GM18502 (cell line): ENCODE data around the gene CPEB1.
"Not testable (repeated sequence)": the region's sequence is repeated elsewhere in the genome, so short reads cannot be mapped to it uniquely, and the experiment has no call there.

Source experiments
- ATAC-seq: cut with Tn5 transposase; IDR thresholded peaks from one replicate; pipeline ENCODE4 v1.9.1; 2021; ENCODE audit warnings: mild to moderate bottlenecking; ENCODE audit not compliant: unreplicated experiment, poor library complexity

The CPEB1 gene

GRCh38 chr15:82650046-82650670 is 3.0 kb upstream of the CPEB1 start:
- no peak for ATAC-seq

DNA sequence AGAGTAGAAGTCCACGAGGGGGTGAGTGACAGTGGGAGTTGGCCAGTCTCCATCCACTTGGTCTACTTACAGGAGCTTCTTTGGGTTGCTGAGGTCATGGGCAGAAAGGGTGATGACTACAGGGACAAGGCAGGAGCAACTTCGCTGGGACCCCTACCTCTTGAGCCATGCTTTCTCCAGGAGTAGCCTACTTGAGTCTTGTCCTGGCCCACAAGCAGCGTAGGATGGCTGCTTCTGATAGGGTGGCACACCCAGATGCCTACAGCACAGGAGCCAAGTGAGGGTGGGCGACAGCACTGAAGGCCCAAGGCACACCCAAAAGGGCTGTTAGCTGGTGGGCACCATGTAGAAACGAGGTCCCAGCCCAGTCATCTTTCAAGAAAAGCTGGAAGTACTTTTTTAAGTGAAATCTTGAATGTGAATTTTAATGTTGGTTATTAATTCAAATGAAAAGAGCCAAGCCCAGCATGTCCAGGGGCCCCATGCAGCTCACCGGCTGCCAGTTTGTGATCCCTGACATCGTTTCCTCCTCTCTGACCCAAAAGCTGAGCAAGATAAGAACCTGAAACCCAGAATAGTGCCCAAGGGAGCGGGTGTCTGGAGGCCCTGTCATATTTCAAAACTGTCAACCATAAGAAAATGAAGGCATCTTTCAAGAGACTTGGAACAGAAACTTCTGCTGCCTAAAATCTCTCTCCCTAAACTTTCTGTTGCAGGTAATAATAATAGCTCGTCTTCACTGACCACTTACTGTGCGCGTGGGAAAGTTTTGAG is 2.2 kb upstream of the CPEB1 start:
- no peak for ATAC-seq

DNA sequence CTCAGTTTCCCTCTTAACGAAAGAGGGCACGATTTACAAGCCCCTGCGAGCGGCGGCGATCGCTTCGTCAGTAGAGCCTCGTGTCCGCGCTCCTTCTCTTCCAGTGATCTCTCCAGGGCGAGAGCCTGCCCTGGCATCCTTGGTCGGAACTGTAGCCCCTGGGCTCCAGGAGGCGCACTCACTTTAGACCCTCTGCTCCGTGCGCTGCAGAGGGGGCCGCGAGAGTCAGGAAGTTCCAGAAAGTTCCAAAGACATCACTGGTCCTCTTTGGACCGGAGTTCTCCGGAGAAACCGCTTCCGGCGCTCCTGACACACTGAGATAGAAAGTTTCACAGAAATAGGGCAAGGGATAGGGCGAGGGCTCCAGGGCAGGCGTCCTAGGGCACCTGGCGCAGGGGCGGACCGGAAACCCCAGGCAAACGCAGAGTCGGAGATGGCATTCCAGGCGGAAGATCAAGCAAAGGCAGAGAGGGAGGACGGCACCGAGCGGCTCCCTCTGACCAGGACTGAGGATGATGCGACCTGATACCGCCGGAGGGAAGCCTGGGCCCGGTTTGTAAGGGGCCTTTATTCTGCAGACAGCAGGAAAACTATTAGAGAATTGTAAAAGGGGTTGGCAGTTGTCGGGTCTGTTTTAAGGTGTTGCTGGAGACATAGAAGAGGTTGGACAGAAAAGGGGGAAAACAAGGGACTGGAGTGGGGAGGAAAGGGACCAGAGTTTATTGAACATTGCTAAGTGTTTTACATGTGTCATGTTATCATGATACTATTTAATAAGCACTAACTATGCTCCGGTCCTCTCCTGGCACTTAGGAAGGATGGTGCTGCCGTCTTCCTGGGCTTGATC is 1.3 kb upstream of the CPEB1 start:
- no peak for ATAC-seq

- peak; percentile 69 for ATAC-seq
These were observed 683 bp upstream of the CPEB1 start for GRCh38 chr15:82647835-82648256.

DNA sequence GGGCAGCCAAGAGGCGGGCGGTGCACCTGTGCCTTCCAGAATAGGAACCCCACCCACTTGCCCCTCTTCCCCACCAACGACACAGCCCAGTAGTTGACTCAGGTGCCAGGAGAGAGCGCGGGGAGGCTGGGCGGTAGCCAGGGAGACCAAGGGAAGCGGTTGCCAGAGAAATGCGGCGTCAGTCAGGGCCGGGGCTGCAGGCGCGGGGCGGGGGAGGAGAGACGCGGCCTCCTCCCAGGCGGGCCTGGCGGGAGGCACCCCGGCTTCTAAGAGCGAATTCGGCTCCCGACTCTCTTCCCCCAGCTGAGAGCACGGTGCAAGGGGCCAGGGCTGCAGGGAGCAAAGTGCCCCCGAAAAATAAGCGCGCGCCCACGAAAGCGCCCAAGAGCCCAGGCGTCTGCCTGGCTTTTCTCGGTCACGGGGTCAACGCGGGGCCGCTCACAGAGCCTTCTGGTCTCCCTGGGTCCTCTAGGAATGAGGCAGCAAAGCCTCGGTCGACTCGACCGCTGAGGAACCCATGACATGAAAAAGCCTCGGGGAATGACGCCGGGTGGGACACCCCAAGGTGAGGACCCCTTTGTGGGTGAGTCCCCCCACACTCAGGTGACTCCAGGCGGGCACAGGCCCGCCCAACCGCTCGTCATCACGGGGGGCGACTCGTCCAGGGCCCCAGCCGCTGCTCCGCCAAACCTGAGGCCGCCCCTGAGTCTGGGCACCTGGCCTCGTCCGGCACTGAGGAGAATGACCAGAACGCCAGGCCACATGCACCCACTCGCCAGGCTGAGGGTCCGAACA is 716 bp downstream of the CPEB1 start:
- ATAC-seq = no peak

DNA sequence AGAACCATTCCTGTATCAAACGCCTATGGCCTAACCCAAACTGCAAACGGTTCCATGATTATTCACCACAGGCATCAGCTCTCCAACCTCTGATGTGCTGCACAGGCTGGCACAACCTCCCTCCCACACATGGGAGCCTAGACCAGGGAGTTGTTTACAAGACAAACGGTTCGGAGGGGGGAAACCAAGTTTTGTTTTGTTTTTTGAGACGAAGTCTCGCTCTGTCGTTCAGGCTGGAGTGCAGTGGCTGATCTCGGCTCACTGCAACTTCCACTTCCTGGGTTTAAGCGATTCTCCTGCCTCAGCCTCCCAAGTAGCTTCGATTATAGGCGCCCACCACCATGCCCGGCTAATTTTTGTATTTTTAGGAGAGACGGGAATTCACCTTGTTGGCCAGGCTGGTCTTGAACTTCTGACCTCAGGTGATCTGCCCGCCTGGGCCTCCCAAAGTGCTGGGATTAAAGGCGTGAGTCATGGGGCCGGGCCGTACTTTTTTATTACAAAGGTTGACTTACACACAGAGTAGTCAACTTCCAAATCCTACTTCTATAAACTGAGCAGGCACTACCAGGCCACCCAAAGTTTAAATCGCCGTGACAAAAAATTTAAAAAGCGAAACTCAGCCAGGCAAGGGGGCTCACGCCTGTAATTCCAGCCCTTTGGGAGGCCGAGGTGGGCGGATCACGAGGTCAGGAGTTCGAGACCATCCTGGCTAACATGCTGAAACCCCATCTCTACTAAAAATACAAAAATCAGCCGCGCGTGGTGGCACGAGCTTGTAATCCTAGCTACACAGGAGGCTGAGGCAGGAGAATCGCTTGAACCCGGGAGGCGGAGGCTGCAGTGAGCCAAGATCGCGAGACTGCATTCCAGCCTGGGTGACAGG is 2.0 kb downstream of the CPEB1 start:
- ATAC-seq = not testable (repeated sequence)

GRCh38 chr15:82643992-82644391 is 3.2 kb downstream of the CPEB1 start:
- ATAC-seq = no peak

GRCh38 chr15:82642656-82643055 is 4.5 kb downstream of the CPEB1 start:
- no peak for ATAC-seq

DNA sequence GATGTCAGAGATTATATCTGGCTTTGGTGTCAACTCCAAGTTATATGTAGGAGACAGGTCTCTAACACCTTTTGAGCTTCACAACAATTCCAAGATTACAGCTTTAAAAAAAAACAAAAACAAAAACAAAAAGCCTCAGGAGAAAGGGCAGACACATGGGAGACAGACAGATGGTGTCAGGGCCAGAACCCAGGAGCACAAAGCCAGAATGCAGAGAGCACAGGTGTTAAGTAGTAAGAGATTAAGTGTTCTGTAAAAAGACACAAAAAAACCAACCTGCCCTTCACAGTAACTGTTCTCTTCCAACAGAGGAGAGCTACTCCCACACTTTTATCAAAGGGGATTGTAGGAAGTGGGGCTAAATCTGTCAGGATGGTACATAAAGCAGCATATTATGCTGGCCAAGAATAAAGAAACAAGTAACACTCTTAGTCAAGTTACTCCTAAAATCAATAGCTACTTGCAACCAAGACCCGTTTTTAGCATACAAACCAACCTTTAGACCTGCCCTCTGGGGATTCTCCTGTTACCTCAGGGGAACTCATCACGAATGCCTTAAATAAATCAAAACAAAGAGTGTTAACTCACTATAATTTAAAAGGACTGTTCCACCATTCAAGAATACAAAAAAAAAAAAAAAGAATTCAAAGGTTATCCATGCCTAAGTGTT is 5.9 kb downstream of the CPEB1 start:
- no peak for ATAC-seq

GRCh38 chr15:82640672-82641071 is 6.5 kb downstream of the CPEB1 start:
- ATAC-seq = no peak

- ATAC-seq = no peak
These were observed 11.4 kb downstream of the CPEB1 start for GRCh38 chr15:82635798-82636197.

GRCh38 chr15:82630033-82630432 is 17.1 kb downstream of the CPEB1 start:
- no peak for ATAC-seq

- no peak for ATAC-seq
These were observed 22.0 kb downstream of the CPEB1 start for GRCh38 chr15:82625136-82625535.

- ATAC-seq = no peak
These were observed 22.7 kb downstream of the CPEB1 start for GRCh38 chr15:82624438-82624837.

- ATAC-seq = no peak
These were observed 23.2 kb downstream of the CPEB1 start for GRCh38 chr15:82624008-82624407.

DNA sequence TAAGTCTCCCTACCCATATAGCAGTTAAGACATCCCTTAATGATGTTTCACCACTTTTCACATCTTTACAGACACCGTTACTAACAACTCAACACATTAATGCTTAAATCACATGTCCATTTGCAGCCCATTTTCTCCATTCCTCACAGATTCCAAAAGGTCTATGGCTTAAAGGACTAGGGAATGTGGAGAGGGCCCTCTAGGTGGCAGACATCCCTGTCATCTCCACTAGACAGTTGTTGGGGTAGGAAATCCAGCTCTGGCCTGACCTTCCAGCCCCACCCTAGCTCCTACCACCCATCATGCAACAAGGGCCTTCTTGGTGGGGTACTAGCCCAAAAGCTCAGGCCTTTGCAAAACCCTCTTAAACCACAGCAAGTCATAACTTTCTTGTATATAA is 25.2 kb downstream of the CPEB1 start:
- ATAC-seq = no peak

GRCh38 chr15:82613747-82614146 is 33.4 kb downstream of the CPEB1 start:
- ATAC-seq = no peak

- ATAC-seq = no peak
These were observed 35.8 kb downstream of the CPEB1 start for GRCh38 chr15:82611348-82611747.

DNA sequence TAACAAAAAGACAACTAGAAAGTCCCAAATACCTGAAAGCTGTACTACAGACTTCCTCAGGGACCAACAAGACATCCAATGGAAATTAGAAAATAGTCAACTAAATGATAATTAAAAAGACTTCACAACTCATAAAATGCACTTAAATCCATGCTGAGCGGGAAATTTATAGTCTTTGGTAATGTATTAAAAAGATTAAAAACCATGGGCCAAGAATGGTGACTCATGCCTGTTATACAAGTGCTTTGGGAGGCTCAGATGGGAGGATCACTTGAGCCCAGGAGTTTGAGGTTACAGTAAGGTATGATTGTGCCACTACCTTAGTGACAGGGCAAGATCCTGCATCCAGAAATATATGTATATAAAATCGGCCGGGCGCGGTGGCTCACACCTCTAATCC is 45.0 kb downstream of the CPEB1 start:
- no peak for ATAC-seq
